ENCODE data around the gene HCAR2. TPM values are rescaled to one million over a fixed set of nuclear protein-coding genes. Genes with fewer than 3 reads are reported as not detected.
A peak's percentile ranks its signal among the peaks of the same experiment; 100 is the strongest.
"Not testable (repeated sequence)": the region's sequence is repeated elsewhere in the genome, so short reads cannot be mapped to it uniquely, and the experiment has no call there.

The HCAR2 gene
- total RNA-seq, 1 donor from 2014 or later: 0.52 TPM

GRCh38 chr12:122730215-122731014, 27.3 kb upstream of the HCAR2 start, which contains the start of gene HCAR1:
Gene HCAR1, minus strand, starts transcription at chr12:122730844. Its CDS starts 505 bp downstream, at chr12:122730339.
- Mint-ChIP-seq H3K4me3 (peak within 1 kb of the TSS; percentile 91), H3K4me1 (ENCODE audit: low read depth) (peaks cover 79% of the 10 kb centered on the region), H3K27me3 (ENCODE audit: insufficient read depth) (no peaks in the 10 kb centered on the region), H3K27ac (peak within 1 kb of the TSS; percentile 90), H3K9me3 (peaks cover 12% of the 10 kb centered on the region), H3K36me3 (ENCODE audit: low read depth) (peaks cover 19% of the 10 kb centered on the region)
- peak; percentile 74 for DNase-seq (ENCODE audit: low spot score)
- intact Hi-C loops (cut with micrococcal nuclease): loop anchor here (5.0 to 10.0 kb wide), 6 partner anchors 142 to 928 kb away; partner anchors contain the start of genes KNTC1, MLXIP, RSRC2 and SETD1B

- H3K4me3 Mint-ChIP-seq: peak overlapping the region; percentile 91
- H3K4me1 Mint-ChIP-seq (ENCODE audit: low read depth): peaks cover 86% of the 10 kb centered on the region
- intact Hi-C loops (cut with micrococcal nuclease): loop anchor here (5.0 to 10.0 kb wide), 6 partner anchors 143 to 927 kb away; partner anchors contain the start of genes KNTC1, MLXIP, RSRC2 and SETD1B
- H3K27ac Mint-ChIP-seq: peak overlapping the region; percentile 86
- DNase-seq (ENCODE audit: low spot score): no peak
- no peaks in the 10 kb centered on the region for H3K27me3 Mint-ChIP-seq (ENCODE audit: insufficient read depth)
- H3K9me3 Mint-ChIP-seq: peaks cover 12% of the 10 kb centered on the region
- peaks cover 21% of the 10 kb centered on the region for H3K36me3 Mint-ChIP-seq (ENCODE audit: low read depth)
Observed at GRCh38 chr12:122729583-122730214, 26.5 kb upstream of the HCAR2 start.

- Mint-ChIP-seq H3K9me3 (no peaks in the 10 kb centered on the region), H3K36me3 (ENCODE audit: low read depth) (peaks cover 27% of the 10 kb centered on the region), H3K27ac (peak overlapping the region; percentile 86), H3K27me3 (ENCODE audit: insufficient read depth) (no peaks in the 10 kb centered on the region), H3K4me3 (peak overlapping the region; percentile 86), H3K4me1 (ENCODE audit: low read depth) (peaks cover 72% of the 10 kb centered on the region)
- peak; percentile 28 for DNase-seq (ENCODE audit: low spot score)
- intact Hi-C loops (cut with micrococcal nuclease): no loop called here
Observed at GRCh38 chr12:122726080-122726558, 23.0 kb upstream of the HCAR2 start.

DNA sequence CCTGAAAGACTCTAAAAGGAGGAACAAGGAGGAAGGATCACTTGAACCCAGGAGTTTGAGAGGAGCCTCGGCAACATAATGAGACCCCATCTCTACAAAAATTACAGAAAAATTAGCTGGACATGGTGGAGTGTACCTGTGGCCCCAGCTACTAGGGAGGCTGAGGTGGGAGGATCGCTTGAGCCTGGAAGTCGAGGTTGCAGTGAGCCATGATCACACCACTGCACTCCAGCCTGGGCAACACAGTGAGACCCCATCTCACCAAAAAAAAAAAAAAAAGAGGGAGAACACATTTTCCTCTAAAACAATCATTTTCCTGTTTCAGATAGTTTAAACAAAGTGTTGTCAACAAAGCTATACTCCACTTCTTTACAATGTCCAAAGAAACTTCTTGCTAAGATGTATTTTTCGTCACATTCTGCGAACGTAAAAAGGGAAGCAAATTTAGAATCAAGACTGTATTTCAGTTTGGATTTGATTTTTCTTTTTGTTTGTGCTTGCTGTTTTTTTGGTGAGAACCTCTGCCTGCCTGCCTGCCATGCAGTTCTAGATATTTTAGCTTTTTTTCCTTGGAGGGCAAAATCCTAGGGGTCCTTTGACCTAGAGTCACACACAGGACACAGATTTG, 22.4 kb upstream of the HCAR2 start:
- Mint-ChIP-seq H3K4me3 (peak overlapping the region; percentile 86), H3K27ac (peak overlapping the region; percentile 86), H3K27me3 (ENCODE audit: insufficient read depth) (no peaks in the 10 kb centered on the region), H3K36me3 (ENCODE audit: low read depth) (peaks cover 29% of the 10 kb centered on the region), H3K9me3 (no peaks in the 10 kb centered on the region), H3K4me1 (ENCODE audit: low read depth) (peaks cover 70% of the 10 kb centered on the region)
- DNase-seq (ENCODE audit: low spot score): no peak
- intact Hi-C loops (cut with micrococcal nuclease): no loop called here

GRCh38 chr12:122724641-122725243, 21.6 kb upstream of the HCAR2 start:
- DNase-seq (ENCODE audit: low spot score): no peak
- no peaks in the 10 kb centered on the region for H3K27me3 Mint-ChIP-seq (ENCODE audit: insufficient read depth)
- peaks cover 68% of the 10 kb centered on the region for H3K4me1 Mint-ChIP-seq (ENCODE audit: low read depth)
- intact Hi-C loops (cut with micrococcal nuclease): no loop called here
- H3K9me3 Mint-ChIP-seq: no peaks in the 10 kb centered on the region
- H3K36me3 Mint-ChIP-seq (ENCODE audit: low read depth): peaks cover 31% of the 10 kb centered on the region
- H3K27ac Mint-ChIP-seq: no peak overlapping the region
- no peak overlapping the region for H3K4me3 Mint-ChIP-seq

- H3K27me3 Mint-ChIP-seq (ENCODE audit: insufficient read depth): no peaks in the 10 kb centered on the region
- DNase-seq (ENCODE audit: low spot score): no peak
- H3K4me1 Mint-ChIP-seq (ENCODE audit: low read depth): peaks cover 46% of the 10 kb centered on the region
- peaks cover 20% of the 10 kb centered on the region for H3K36me3 Mint-ChIP-seq (ENCODE audit: low read depth)
- H3K4me3 Mint-ChIP-seq: no peak overlapping the region
- no peaks in the 10 kb centered on the region for H3K9me3 Mint-ChIP-seq
- intact Hi-C loops (cut with micrococcal nuclease): no loop called here
- H3K27ac Mint-ChIP-seq: peak overlapping the region; percentile 22
Observed at GRCh38 chr12:122722387-122722786, 19.2 kb upstream of the HCAR2 start.

DNA sequence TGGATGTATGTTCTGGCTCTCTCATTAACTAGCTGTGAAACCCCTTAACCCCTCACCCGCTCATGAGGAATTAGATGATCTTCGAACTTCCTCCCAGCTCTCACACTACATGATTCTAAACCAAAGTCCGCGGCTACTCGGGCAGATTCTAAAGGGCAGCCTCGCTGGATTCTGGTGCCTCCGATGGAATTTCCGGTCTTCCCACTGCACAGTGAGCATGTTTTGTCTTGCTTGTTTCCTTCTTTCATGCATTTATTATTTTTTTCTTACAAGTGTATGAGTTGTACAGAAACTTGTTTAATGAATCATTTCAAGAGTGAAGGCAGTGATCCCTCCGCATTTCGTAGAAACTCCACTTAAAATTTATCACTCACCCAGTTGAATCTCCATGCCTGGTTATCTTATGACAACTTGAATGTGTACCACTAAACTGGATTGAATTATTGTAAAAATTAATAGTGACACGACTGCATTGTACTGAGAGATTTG, 17.9 kb upstream of the HCAR2 start:
- Mint-ChIP-seq H3K27me3 (ENCODE audit: insufficient read depth) (no peaks in the 10 kb centered on the region), H3K9me3 (no peaks in the 10 kb centered on the region), H3K4me3 (peak overlapping the region; percentile 45), H3K36me3 (ENCODE audit: low read depth) (peaks cover 16% of the 10 kb centered on the region), H3K4me1 (ENCODE audit: low read depth) (peaks cover 40% of the 10 kb centered on the region), H3K27ac (peak overlapping the region; percentile 86)
- intact Hi-C loops (cut with micrococcal nuclease): loop anchor here (1.0 kb wide), 1 partner anchor 31 kb away; the partner anchor contains the start of gene DENR
- no peak for DNase-seq (ENCODE audit: low spot score)

DNA sequence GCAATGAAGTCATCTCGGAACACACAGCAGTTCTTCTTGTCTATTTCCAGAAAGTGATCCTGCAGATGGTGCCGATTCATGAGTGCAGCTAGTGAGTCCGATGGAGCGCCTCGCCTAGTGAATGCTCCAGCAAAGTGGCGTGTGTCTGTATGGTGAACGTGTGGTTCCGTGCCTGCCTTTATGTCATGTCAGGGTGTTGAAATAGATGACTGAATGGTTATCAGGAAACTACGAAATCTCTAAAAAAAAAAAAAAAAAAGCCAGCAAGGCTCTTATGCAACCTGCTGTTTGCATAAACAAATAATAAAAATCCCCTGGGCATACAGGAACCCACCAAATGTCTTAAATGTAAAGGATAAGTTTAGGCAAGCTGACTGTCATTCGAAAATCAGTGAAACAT, 13.5 kb upstream of the HCAR2 start, which contains the start of gene HCAR3:
HCAR3 (minus strand) TSS at position 154 of the 400 bp plus-strand sequence; CDS start at position 80, 74 bp downstream.
- DNase-seq (ENCODE audit: low spot score); H3K36me3 Mint-ChIP-seq (ENCODE audit: low read depth); H3K4me3 Mint-ChIP-seq; H3K9me3 Mint-ChIP-seq; H3K27me3 Mint-ChIP-seq (ENCODE audit: insufficient read depth); H3K27ac Mint-ChIP-seq; intact Hi-C loops (cut with micrococcal nuclease): not testable (repeated sequence)
- peaks cover 15% of the 10 kb centered on the region for H3K4me1 Mint-ChIP-seq (ENCODE audit: low read depth)

DNA sequence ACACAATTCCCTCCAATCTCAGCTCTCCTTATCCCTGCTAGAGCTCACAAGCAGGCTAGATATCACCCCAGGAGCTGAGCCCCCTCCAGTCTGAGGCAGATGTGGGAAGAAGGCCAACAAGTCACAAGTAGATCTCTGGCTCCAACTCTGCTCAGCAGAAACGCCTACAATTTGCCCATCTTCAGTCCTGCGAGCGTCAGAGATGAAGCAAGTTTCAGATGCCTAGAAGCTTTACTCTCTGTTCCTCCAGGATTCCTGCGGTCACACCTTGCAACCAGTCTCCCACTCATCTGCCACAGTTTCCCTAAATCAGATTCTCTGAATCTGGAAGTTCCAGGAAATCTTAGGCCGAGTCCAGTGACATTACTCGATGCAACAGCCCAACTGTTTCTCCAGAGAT, 12.1 kb upstream of the HCAR2 start:
- H3K27me3 Mint-ChIP-seq (ENCODE audit: insufficient read depth); H3K9me3 Mint-ChIP-seq; H3K36me3 Mint-ChIP-seq (ENCODE audit: low read depth); intact Hi-C loops (cut with micrococcal nuclease); H3K27ac Mint-ChIP-seq; DNase-seq (ENCODE audit: low spot score); H3K4me3 Mint-ChIP-seq: not testable (repeated sequence)
- peaks cover 11% of the 10 kb centered on the region for H3K4me1 Mint-ChIP-seq (ENCODE audit: low read depth)

- H3K36me3 Mint-ChIP-seq (ENCODE audit: low read depth); H3K27me3 Mint-ChIP-seq (ENCODE audit: insufficient read depth); H3K4me3 Mint-ChIP-seq; DNase-seq (ENCODE audit: low spot score); H3K9me3 Mint-ChIP-seq; H3K4me1 Mint-ChIP-seq (ENCODE audit: low read depth); intact Hi-C loops (cut with micrococcal nuclease); H3K27ac Mint-ChIP-seq: not testable (repeated sequence)
Observed at GRCh38 chr12:122713491-122714188, 10.5 kb upstream of the HCAR2 start.

- H3K4me1 Mint-ChIP-seq (ENCODE audit: low read depth); intact Hi-C loops (cut with micrococcal nuclease); DNase-seq (ENCODE audit: low spot score); H3K9me3 Mint-ChIP-seq; H3K4me3 Mint-ChIP-seq; H3K27ac Mint-ChIP-seq; H3K27me3 Mint-ChIP-seq (ENCODE audit: insufficient read depth); H3K36me3 Mint-ChIP-seq (ENCODE audit: low read depth): not testable (repeated sequence)
Observed at GRCh38 chr12:122711266-122711665, 8.1 kb upstream of the HCAR2 start.

GRCh38 chr12:122710341-122710740, 7.2 kb upstream of the HCAR2 start:
- H3K4me3 Mint-ChIP-seq; H3K4me1 Mint-ChIP-seq (ENCODE audit: low read depth); intact Hi-C loops (cut with micrococcal nuclease); H3K9me3 Mint-ChIP-seq; H3K27ac Mint-ChIP-seq; DNase-seq (ENCODE audit: low spot score); H3K36me3 Mint-ChIP-seq (ENCODE audit: low read depth); H3K27me3 Mint-ChIP-seq (ENCODE audit: insufficient read depth): not testable (repeated sequence)
